Measurements from ENCODE around the gene MUC16.

GRCh38 chr19:8986296-8986695, 23.9 kb downstream of the MUC16 start:
- TF ChIP-seq POLR2AphosphoS5 (IDR thresholded peaks at IDR 0.05) (no peak), CTCF (IDR thresholded peaks at IDR 0.05) (no peak)
